SJCRH30 (cell line): ENCODE data around the gene CECR2. TPM values are rescaled to one million over a fixed set of nuclear protein-coding genes. Genes with fewer than 3 reads are reported as not detected.
"Not testable (repeated sequence)": the region's sequence is repeated elsewhere in the genome, so short reads cannot be mapped to it uniquely, and the experiment has no call there.

Experiments
- DNase-seq, 2 experiments: peaks; one replicate each; pipeline ENCODE4 v3.0.0-alpha.2; 2015 to 2020
- H3K27ac ChIP-seq: fragments of 250-450 bp; sonication (Bioruptor Pico); 2 replicates; pipeline ENCODE4 v1.5.1; 2020; ENCODE audit warnings: mild to moderate bottlenecking, moderate library complexity
- H3K27me3 ChIP-seq: fragments of 250-450 bp; sonication (Bioruptor Pico); 2 replicates; pipeline ENCODE4 v1.5.1; 2020; ENCODE audit warnings: mild to moderate bottlenecking, moderate library complexity
- H3K36me3 ChIP-seq: fragments of 250-450 bp; sonication (Bioruptor Pico); 2 replicates; pipeline ENCODE4 v1.5.1; 2020; ENCODE audit warnings: mild to moderate bottlenecking, moderate library complexity
- H3K4me1 ChIP-seq: fragments of 250-450 bp; sonication (Bioruptor Pico); 2 replicates; pipeline ENCODE4 v1.5.1; 2020; ENCODE audit warnings: mild to moderate bottlenecking, moderate library complexity
- H3K4me3 ChIP-seq: fragments of 250-450 bp; sonication (Bioruptor Pico); 2 replicates; pipeline ENCODE4 v1.5.1; 2020; ENCODE audit warnings: mild to moderate bottlenecking, moderate library complexity
- H3K9me3 ChIP-seq: fragments of 250-450 bp; sonication (Bioruptor Pico); replicated peaks from 2 replicates; pipeline ENCODE4 v1.5.1; 2020; ENCODE audit warnings: mild to moderate bottlenecking, moderate library complexity
- total RNA-seq: library from RNA; depleted of rRNA; stranded (reverse); fragments of >200 nt; shearing (Covaris generic); gene quantifications from 2 replicates; pipeline ENCODE4 v1.2.3, GENCODE V29; 2014

The CECR2 gene
- total RNA-seq, 1 experiment from 2014 or later, result 19.1 TPM

GRCh38 chr22:17403906-17404305 is 34.6 kb downstream of the CECR2 start:
- H3K36me3 ChIP-seq, result no peaks in the 10 kb centered on the region
- no peaks in the 10 kb centered on the region for H3K27me3 ChIP-seq
- no peak for DNase-seq
- no peaks in the 10 kb centered on the region for H3K4me1 ChIP-seq
- H3K27ac ChIP-seq, result no peak overlapping the region
- H3K9me3 ChIP-seq, result no peaks in the 10 kb centered on the region
- no peak overlapping the region for H3K4me3 ChIP-seq

DNA sequence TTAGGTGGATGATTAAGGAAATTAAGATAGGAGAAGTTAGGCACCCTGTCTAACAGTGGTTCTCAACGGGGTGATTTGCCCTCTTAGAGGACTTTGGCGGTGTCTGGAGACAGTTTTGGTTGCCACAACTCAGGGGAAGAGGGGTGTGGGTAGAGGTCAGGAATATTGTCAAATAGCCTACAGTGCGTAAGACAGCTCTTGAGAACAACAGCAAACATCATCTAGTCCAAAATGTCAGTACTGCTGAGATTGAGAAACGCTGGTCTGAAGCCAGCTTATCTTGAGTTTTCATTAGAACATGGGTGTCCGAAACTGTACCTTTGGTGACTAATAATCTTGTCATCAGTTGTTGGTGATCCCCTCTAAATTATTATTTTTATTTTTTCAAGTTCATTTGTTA is 38.4 kb downstream of the CECR2 start:
- no peaks in the 10 kb centered on the region for H3K27me3 ChIP-seq
- H3K27ac ChIP-seq, result no peak overlapping the region
- H3K9me3 ChIP-seq, result no peaks in the 10 kb centered on the region
- H3K4me3 ChIP-seq, result no peak overlapping the region
- H3K4me1 ChIP-seq, result no peaks in the 10 kb centered on the region
- no peak for DNase-seq
- H3K36me3 ChIP-seq, result no peaks in the 10 kb centered on the region

GRCh38 chr22:17410576-17410975 is 41.3 kb downstream of the CECR2 start:
- no peaks in the 10 kb centered on the region for H3K36me3 ChIP-seq
- no peak for DNase-seq
- no peaks in the 10 kb centered on the region for H3K27me3 ChIP-seq
- no peak overlapping the region for H3K4me3 ChIP-seq
- H3K27ac ChIP-seq, result no peak overlapping the region
- no peaks in the 10 kb centered on the region for H3K9me3 ChIP-seq
- no peaks in the 10 kb centered on the region for H3K4me1 ChIP-seq

DNA sequence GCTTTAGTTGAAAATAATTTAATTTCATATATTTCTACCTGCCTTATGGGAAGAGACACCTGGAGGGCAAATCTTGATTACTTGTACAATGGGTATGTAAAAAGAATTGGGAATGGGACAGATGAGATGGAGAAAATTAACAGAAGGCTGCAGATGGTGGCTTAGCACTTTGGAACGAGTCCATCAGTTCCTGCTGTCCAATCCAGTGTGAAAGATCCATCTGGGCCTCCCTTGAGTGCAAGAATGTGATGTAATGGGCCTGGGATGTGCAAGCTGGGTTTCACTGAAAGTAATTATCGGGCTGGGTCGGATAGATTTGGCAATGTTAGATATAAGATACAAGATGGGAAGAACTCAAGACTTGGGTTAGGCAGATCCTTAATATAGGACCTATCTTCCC is 42.0 kb downstream of the CECR2 start:
- H3K4me1 ChIP-seq, result no peaks in the 10 kb centered on the region
- no peak overlapping the region for H3K27ac ChIP-seq
- no peak for DNase-seq
- no peaks in the 10 kb centered on the region for H3K27me3 ChIP-seq
- H3K36me3 ChIP-seq, result no peaks in the 10 kb centered on the region
- H3K4me3 ChIP-seq, result no peak overlapping the region
- no peaks in the 10 kb centered on the region for H3K9me3 ChIP-seq

DNA sequence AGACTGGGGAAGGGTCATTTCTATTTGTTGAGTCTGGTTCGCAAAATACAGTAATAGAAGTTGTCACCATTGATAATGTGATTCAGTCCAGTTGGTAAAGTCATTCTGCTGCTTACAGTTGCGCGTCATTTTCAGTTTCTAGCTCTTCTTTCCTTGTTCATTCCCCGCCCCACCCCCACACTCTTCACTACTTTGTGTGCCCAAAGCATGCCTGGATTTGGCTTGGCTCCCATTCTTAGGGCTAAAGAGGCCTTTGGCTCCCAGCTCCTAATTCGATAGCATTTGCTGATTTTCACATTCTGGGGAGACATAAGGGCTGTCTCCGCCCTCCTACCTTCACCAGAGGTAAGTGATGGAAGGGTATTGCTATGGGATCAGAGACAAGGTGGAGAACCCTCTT is 43.0 kb downstream of the CECR2 start:
- H3K4me3 ChIP-seq, result no peak overlapping the region
- H3K27ac ChIP-seq, result no peak overlapping the region
- H3K9me3 ChIP-seq, result no peaks in the 10 kb centered on the region
- H3K27me3 ChIP-seq, result no peaks in the 10 kb centered on the region
- H3K4me1 ChIP-seq, result peaks cover 3% of the 10 kb centered on the region
- DNase-seq, result peak in 1 of 2 experiments; percentile 8
- H3K36me3 ChIP-seq, result no peaks in the 10 kb centered on the region

- no peak overlapping the region for H3K27ac ChIP-seq
- no peaks in the 10 kb centered on the region for H3K36me3 ChIP-seq
- no peak for DNase-seq
- peaks cover 14% of the 10 kb centered on the region for H3K4me1 ChIP-seq
- no peaks in the 10 kb centered on the region for H3K9me3 ChIP-seq
- H3K4me3 ChIP-seq, result no peak overlapping the region
- H3K27me3 ChIP-seq, result no peaks in the 10 kb centered on the region
Observed at GRCh38 chr22:17418890-17419324, 49.6 kb downstream of the CECR2 start.

GRCh38 chr22:17419348-17419747 is 50.1 kb downstream of the CECR2 start:
- H3K27ac ChIP-seq, result no peak overlapping the region
- DNase-seq, result no peak
- no peaks in the 10 kb centered on the region for H3K27me3 ChIP-seq
- peaks cover 14% of the 10 kb centered on the region for H3K4me1 ChIP-seq
- no peaks in the 10 kb centered on the region for H3K9me3 ChIP-seq
- H3K36me3 ChIP-seq, result no peaks in the 10 kb centered on the region
- no peak overlapping the region for H3K4me3 ChIP-seq

- Histone ChIP-seq H3K4me1 (peaks cover 7% of the 10 kb centered on the region; the same call in 1 of the 2 replicates), H3K27me3 (no peaks in the 10 kb centered on the region), H3K27ac (peak overlapping the region; percentile 22), H3K36me3 (no peaks in the 10 kb centered on the region), H3K9me3 (no peaks in the 10 kb centered on the region), H3K4me3 (no peak overlapping the region)
- peak; percentile 24 to 58 for DNase-seq
Observed at GRCh38 chr22:17422736-17423343, 53.6 kb downstream of the CECR2 start.

DNA sequence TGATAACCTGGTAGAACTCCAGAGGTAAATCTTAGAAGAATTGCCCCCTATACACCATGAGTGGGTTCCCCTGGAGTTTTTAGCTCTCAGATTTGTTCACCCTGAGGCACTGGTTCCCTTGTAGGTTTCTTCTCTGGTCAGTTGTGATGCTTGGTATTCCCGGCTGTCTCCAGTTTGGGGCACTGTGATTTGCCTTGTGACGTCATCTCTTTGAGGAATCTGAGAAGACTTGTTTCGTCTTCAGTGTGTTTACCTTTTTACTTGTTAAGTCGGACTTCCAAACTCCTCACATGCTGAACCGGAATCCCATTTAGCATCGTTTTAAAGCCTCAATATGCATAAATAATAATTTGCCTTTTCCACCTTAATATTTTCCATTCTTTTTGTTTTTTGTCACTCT is 54.4 kb downstream of the CECR2 start:
- Histone ChIP-seq H3K27ac (peak overlapping the region; percentile 22; the same call in 1 of the 2 replicates), H3K9me3 (no peaks in the 10 kb centered on the region), H3K4me1 (peaks cover 7% of the 10 kb centered on the region; the same call in 1 of the 2 replicates), H3K27me3 (no peaks in the 10 kb centered on the region), H3K36me3 (no peaks in the 10 kb centered on the region), H3K4me3 (no peak overlapping the region)
- no peak for DNase-seq

GRCh38 chr22:17427528-17427927 is 58.3 kb downstream of the CECR2 start:
- H3K27ac ChIP-seq, H3K27me3 ChIP-seq, H3K4me1 ChIP-seq, DNase-seq, H3K36me3 ChIP-seq, H3K9me3 ChIP-seq, H3K4me3 ChIP-seq: not testable (repeated sequence)

DNA sequence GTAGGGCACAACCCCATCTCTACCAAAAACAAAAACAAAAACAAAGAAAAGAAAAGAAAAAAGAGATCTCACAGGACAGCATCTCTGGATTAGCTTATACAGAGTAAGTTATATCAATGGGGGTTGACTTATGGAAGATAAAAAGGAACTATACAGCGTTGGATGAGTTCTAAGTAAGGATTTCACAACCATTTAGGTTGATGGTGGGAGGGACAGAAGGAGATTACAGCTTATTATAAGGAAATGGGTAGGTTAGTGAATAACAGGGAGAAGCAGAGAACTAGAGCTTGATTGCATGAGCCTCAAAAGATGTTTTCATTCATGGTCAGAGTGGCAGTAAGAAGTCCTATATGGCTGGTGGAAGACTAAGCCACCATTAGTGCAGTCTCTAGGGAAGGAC is 60.3 kb downstream of the CECR2 start:
- H3K36me3 ChIP-seq, result no peaks in the 10 kb centered on the region; the same call in 1 of the 2 replicates
- H3K4me3 ChIP-seq, result no peak overlapping the region
- H3K27ac ChIP-seq, result no peak overlapping the region
- no peaks in the 10 kb centered on the region for H3K4me1 ChIP-seq
- H3K9me3 ChIP-seq, result no peaks in the 10 kb centered on the region
- H3K27me3 ChIP-seq, result no peaks in the 10 kb centered on the region
- DNase-seq, result no peak

- Histone ChIP-seq H3K9me3 (no peaks in the 10 kb centered on the region), H3K27ac (no peak overlapping the region), H3K27me3 (no peaks in the 10 kb centered on the region), H3K4me1 (no peaks in the 10 kb centered on the region), H3K4me3 (no peak overlapping the region), H3K36me3 (no peaks in the 10 kb centered on the region; the same call in 1 of the 2 replicates)
- DNase-seq, result no peak
Observed at GRCh38 chr22:17430412-17430811, 61.2 kb downstream of the CECR2 start.

DNA sequence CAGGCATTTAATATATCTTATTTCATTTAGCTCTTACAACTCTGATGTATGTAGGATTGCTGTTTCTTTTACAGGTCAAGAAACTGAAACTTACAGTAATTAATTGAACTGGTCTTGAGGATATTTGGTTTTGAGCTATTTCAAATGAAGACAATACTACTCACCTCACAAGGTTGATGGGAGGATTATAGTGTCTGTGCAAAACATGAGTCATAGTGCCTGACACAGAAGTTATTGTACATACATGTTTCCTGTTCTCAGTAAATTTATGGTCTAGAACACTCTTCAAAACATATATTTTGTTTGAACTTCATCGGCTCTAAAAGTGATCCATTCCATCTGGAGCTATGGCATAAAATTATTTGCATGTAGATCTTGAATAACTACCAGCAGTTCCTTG is 61.9 kb downstream of the CECR2 start:
- no peak overlapping the region for H3K27ac ChIP-seq
- no peaks in the 10 kb centered on the region; the same call in 1 of the 2 replicates for H3K36me3 ChIP-seq
- H3K4me1 ChIP-seq, result no peaks in the 10 kb centered on the region
- DNase-seq, result no peak
- no peaks in the 10 kb centered on the region for H3K27me3 ChIP-seq
- H3K9me3 ChIP-seq, result no peaks in the 10 kb centered on the region
- H3K4me3 ChIP-seq, result no peak overlapping the region

DNA sequence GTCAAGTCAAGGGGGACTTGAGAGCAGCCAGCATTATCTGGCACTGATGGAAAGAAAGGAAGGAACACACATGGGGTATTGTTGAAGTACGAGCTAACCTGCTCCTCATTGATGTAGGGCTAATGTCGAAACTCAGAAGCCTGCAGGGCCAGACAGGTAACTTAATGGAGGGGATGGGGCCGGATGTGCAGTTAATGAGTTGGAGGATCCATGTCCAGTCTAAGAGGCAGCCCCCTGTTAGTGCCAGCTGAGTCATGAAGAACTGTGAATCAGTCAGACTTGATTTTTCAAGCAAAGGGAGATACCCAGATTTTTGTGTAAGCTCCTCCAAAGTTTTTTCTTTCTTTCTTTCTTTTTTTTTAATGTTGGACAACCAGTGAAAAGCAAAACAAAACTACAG is 65.6 kb downstream of the CECR2 start:
- no peak for DNase-seq

DNA sequence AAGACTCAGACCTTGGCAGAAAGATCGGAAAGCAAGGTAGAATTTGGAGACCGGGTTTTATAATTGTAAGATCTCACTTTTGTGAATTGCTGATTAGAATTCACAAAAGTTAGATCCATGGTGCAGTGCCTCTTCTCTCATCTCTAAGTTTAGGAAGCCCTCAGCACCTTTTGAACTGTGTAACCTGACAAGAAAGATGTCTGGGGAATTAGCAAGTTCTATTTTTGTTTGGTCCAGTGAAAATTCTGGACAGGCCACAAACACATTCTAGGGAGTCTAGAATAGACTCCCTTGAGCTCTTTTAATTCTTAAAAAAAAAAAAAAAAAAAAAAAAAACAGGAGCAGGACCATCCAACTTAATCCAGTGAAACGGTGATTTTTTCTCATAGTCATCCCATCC is 66.1 kb downstream of the CECR2 start:
- no peak overlapping the region for H3K27ac ChIP-seq
- DNase-seq, result no peak
- peaks cover 11% of the 10 kb centered on the region; the same call in 1 of the 2 replicates for H3K4me1 ChIP-seq
- H3K4me3 ChIP-seq, result no peak overlapping the region
- no peaks in the 10 kb centered on the region for H3K9me3 ChIP-seq
- no peaks in the 10 kb centered on the region for H3K27me3 ChIP-seq
- no peaks in the 10 kb centered on the region; the same call in 1 of the 2 replicates for H3K36me3 ChIP-seq

More for the DNA sequence above, 65.6 kb downstream of the CECR2 start:
- Histone ChIP-seq H3K27ac (no peak overlapping the region), H3K27me3 (no peaks in the 10 kb centered on the region), H3K9me3 (no peaks in the 10 kb centered on the region), H3K4me3 (no peak overlapping the region), H3K4me1 (peaks cover 11% of the 10 kb centered on the region; the same call in 1 of the 2 replicates), H3K36me3 (no peaks in the 10 kb centered on the region; the same call in 1 of the 2 replicates)

DNA sequence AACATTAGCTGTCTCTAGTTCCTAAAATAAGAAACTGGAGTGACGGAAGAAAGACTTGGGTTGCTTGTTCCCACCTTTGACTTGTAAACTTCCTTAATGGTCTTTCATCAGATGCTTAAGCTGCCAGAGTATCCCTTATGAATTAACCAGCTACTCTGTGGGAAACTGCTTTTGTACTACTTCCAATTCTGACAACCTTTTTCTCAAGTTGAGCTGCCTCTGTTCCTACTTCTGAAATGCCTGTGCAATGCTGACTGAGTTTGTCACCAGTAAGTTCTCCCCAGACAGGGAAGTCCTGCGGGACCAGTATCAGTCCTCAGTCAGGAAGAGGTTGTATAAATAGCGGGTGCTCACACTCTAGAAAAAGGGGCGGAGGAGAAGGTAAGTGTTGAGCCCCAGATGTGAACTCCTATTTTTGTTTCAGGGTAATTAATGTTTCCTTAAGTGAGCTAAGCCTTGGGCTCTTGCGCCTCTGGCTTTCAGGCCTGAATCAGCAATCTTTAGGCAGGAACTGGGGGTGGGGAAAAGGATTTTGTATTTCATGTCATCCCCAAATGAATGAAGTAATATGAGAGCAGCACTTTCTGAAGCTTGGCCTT is 67.2 kb downstream of the CECR2 start:
- no peak for DNase-seq
- peaks cover 11% of the 10 kb centered on the region; the same call in 1 of the 2 replicates for H3K4me1 ChIP-seq
- H3K9me3 ChIP-seq, result no peaks in the 10 kb centered on the region
- H3K27ac ChIP-seq, result no peak overlapping the region
- H3K36me3 ChIP-seq, result no peaks in the 10 kb centered on the region; the same call in 1 of the 2 replicates
- H3K27me3 ChIP-seq, result no peaks in the 10 kb centered on the region
- peak overlapping the region; percentile 30 for H3K4me3 ChIP-seq
